ENCODE measurements around the gene PDIA5.
"Not testable (repeated sequence)": the region's sequence is repeated elsewhere in the genome, so short reads cannot be mapped to it uniquely, and the experiment has no call there.

Gene PDIA5

GRCh38 chr3:123090728-123091531, 24.1 kb downstream of the PDIA5 start:
- DNase-seq (ENCODE audit: low read depth, low spot score) = peak; percentile 61

- no peak for DNase-seq (ENCODE audit: low read depth, low spot score)
Measured at GRCh38 chr3:123092243-123092642, 25.4 kb downstream of the PDIA5 start.

GRCh38 chr3:123093696-123094095, 26.9 kb downstream of the PDIA5 start:
- no peak for DNase-seq (ENCODE audit: low read depth, low spot score)

- DNase-seq (ENCODE audit: low read depth, low spot score) = no peak
Measured at GRCh38 chr3:123094516-123095313, 27.9 kb downstream of the PDIA5 start.

- DNase-seq (ENCODE audit: low read depth, low spot score) = no peak
Measured at GRCh38 chr3:123096126-123096525, 29.3 kb downstream of the PDIA5 start.

GRCh38 chr3:123096731-123097130, 29.9 kb downstream of the PDIA5 start:
- peak; percentile 74 for DNase-seq (ENCODE audit: low read depth, low spot score)

- DNase-seq (ENCODE audit: low read depth, low spot score) = peak; percentile 71
Measured at GRCh38 chr3:123098426-123099330, 31.9 kb downstream of the PDIA5 start.

- no peak for DNase-seq (ENCODE audit: low read depth, low spot score)
Measured at GRCh38 chr3:123099331-123100192, 32.7 kb downstream of the PDIA5 start.

GRCh38 chr3:123100193-123100776, 33.5 kb downstream of the PDIA5 start:
- DNase-seq (ENCODE audit: low read depth, low spot score) = no peak

GRCh38 chr3:123102249-123102648, 35.4 kb downstream of the PDIA5 start:
- no peak for DNase-seq (ENCODE audit: low read depth, low spot score)

GRCh38 chr3:123102826-123103225, 36.0 kb downstream of the PDIA5 start:
- DNase-seq (ENCODE audit: low read depth, low spot score) = no peak

GRCh38 chr3:123104550-123104949, 37.7 kb downstream of the PDIA5 start:
- DNase-seq (ENCODE audit: low read depth, low spot score) = peak; percentile 64

- no peak for DNase-seq (ENCODE audit: low read depth, low spot score)
Measured at GRCh38 chr3:123105201-123106189, 38.7 kb downstream of the PDIA5 start.

- DNase-seq (ENCODE audit: low read depth, low spot score) = no peak
Measured at GRCh38 chr3:123110282-123110975, 43.6 kb downstream of the PDIA5 start.

- no peak for DNase-seq (ENCODE audit: low read depth, low spot score)
Measured at GRCh38 chr3:123110976-123111615, 44.3 kb downstream of the PDIA5 start.

GRCh38 chr3:123111640-123112039, 44.8 kb downstream of the PDIA5 start:
- no peak for DNase-seq (ENCODE audit: low read depth, low spot score)

- no peak for DNase-seq (ENCODE audit: low read depth, low spot score)
Measured at GRCh38 chr3:123112232-123112631, 45.4 kb downstream of the PDIA5 start.

GRCh38 chr3:123112656-123113055, 45.8 kb downstream of the PDIA5 start:
- not testable (repeated sequence) for DNase-seq (ENCODE audit: low read depth, low spot score)
